ENCODE data around the gene CLDN18. TPM values are rescaled to one million over a fixed set of nuclear protein-coding genes. Genes with fewer than 3 reads are reported as not detected.

CLDN18 gene
- total RNA-seq, 1 experiment from 2014 or later: 0.13 TPM

DNA sequence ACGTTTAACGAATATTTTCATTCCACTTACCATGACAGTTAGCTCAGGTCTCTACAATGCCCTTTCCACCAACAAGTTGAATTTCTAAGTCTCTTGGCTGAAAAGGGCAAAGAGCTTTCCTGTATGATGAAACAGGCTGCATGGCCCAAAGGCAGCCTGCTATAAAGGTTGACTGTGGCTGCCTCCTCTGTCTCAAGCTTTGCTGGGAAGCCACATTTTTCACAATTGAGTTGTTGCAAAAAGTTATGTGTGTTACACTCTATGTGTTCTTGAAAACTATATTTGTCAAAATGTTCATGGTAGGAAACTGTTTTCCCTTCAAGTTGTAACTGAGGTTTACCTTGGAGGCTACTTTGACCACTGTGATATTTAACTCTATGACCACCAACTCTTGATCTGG is 56.0 kb downstream of the CLDN18 start:
- Mint-ChIP-seq H3K27me3 (ENCODE audit: low read depth) (no peaks in the 10 kb centered on the region), H3K4me1 (peaks cover 10% of the 10 kb centered on the region), H3K9me3 (no peaks in the 10 kb centered on the region), H3K36me3 (peaks cover 13% of the 10 kb centered on the region), H3K27ac (no peak overlapping the region), H3K4me3 (no peak overlapping the region)
- POLR2A ChIA-PET: no interaction called here
- CTCF ChIA-PET: interaction anchor here (1.1 to 2.4 kb wide), 2 partner anchors 50 to 53 kb away, joined by 4 to 11 read pairs; partner anchors contain the start of gene DZIP1L
- ATAC-seq (no peak), DNase-seq (ENCODE audit: low spot score) (no peak)
- TF ChIP-seq NR2C2 (CRISPR knock-in tag; IDR thresholded peaks at IDR 0.05) (no peak), SP1 (CRISPR knock-in tag; conservative IDR thresholded peaks at IDR 0.05) (no peak), ZNF138 (CRISPR knock-in tag; conservative IDR thresholded peaks at IDR 0.05) (no peak), FOXJ3 (CRISPR knock-in tag; IDR thresholded peaks at IDR 0.05; ENCODE audit: borderline replicate concordance) (no peak)

DNA sequence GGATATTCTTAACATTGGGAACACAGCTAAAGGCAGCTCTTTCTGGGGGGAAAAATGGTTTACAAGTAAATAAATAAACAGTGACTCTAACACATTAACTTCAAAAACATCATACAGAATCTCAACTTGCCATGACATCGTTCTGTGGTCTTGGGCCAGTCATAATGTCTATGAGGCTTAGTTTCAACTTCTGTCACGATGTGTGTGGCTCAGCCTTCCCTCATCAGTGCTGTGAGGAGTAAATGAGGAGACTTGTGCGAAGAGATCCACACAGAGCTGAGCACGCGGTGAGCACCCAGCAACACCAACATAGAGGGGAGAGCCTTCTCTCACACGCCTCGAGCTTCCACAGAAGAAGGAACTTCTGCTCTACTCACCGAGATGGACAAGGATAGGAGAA is 56.4 kb downstream of the CLDN18 start:
- H3K36me3 Mint-ChIP-seq: peaks cover 10% of the 10 kb centered on the region
- H3K27ac Mint-ChIP-seq: no peak overlapping the region
- ChIA-PET POLR2A (no interaction called here), CTCF (interaction anchor here (1.1 to 2.4 kb wide), 2 partner anchors 49 to 53 kb away, joined by 4 to 11 read pairs; partner anchors contain the start of gene DZIP1L)
- TF ChIP-seq, protein P1, sequence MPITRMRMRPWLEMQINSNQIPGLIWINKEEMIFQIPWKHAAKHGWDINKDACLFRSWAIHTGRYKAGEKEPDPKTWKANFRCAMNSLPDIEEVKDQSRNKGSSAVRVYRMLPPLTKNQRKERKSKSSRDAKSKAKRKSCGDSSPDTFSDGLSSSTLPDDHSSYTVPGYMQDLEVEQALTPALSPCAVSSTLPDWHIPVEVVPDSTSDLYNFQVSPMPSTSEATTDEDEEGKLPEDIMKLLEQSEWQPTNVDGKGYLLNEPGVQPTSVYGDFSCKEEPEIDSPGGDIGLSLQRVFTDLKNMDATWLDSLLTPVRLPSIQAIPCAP (CRISPR knock-in tag; IDR thresholded peaks at IDR 0.05): no peak
- TF ChIP-seq NR3C1 (CRISPR knock-in tag; conservative IDR thresholded peaks at IDR 0.05; ENCODE audit: low read depth) (no peak), E2F1 (CRISPR knock-in tag; IDR thresholded peaks at IDR 0.05) (no peak), ELF4 (CRISPR knock-in tag; IDR thresholded peaks at IDR 0.05; ENCODE audit: low read depth) (no peak), CBFB (CRISPR knock-in tag; IDR thresholded peaks at IDR 0.05; ENCODE audit: low read depth) (no peak), GABPB1 (CRISPR knock-in tag; IDR thresholded peaks at IDR 0.05) (no peak), CREM (CRISPR knock-in tag; IDR thresholded peaks at IDR 0.05) (no peak), MYBL2 (CRISPR knock-in tag; IDR thresholded peaks at IDR 0.05) (no peak), ARID4B (CRISPR knock-in tag; IDR thresholded peaks at IDR 0.05; ENCODE audit: borderline replicate concordance) (no peak), TP53 (CRISPR knock-in tag; IDR thresholded peaks at IDR 0.05) (no peak), OVOL2 (CRISPR knock-in tag; IDR thresholded peaks at IDR 0.05; ENCODE audit: borderline replicate concordance) (no peak)
- DNase-seq (ENCODE audit: low spot score) (no peak), ATAC-seq (no peak)
- peaks cover 9% of the 10 kb centered on the region for H3K4me1 Mint-ChIP-seq
- H3K27me3 Mint-ChIP-seq (ENCODE audit: low read depth): no peaks in the 10 kb centered on the region
- no peaks in the 10 kb centered on the region for H3K9me3 Mint-ChIP-seq
- no peak overlapping the region for H3K4me3 Mint-ChIP-seq

DNA sequence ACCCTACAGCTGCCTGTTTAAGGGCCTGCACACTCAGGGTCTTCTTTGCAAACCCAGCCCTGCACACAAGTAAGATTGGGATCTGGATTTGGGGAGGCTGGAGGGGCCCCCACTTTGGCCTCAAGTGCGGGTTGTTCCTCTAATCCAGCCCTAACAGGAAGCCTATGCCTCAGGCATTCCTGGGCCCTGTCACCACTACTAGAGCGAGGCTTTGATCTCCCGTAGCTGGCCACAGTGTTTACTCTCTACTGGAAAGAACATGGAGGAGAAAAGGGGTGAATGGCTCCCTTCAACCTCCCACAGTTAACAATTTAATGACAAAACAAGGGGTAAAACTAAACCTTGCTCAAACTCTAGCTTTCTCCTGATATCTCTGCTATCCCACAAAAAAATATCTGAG is 57.0 kb downstream of the CLDN18 start:
- H3K9me3 Mint-ChIP-seq: no peaks in the 10 kb centered on the region
- no peaks in the 10 kb centered on the region for H3K27me3 Mint-ChIP-seq (ENCODE audit: low read depth)
- ChIA-PET CTCF (interaction anchor here (1.1 to 2.4 kb wide), 2 partner anchors 49 to 52 kb away, joined by 4 to 11 read pairs; partner anchors contain the start of gene DZIP1L), POLR2A (no interaction called here)
- peaks cover 6% of the 10 kb centered on the region for H3K36me3 Mint-ChIP-seq
- H3K4me3 Mint-ChIP-seq: no peak overlapping the region
- H3K4me1 Mint-ChIP-seq: peaks cover 7% of the 10 kb centered on the region; the same call in 1 of the 2 replicates
- DNase-seq (ENCODE audit: low spot score): no peak
- no peak overlapping the region for H3K27ac Mint-ChIP-seq
- ATAC-seq: no peak
- TF ChIP-seq, protein P2, sequence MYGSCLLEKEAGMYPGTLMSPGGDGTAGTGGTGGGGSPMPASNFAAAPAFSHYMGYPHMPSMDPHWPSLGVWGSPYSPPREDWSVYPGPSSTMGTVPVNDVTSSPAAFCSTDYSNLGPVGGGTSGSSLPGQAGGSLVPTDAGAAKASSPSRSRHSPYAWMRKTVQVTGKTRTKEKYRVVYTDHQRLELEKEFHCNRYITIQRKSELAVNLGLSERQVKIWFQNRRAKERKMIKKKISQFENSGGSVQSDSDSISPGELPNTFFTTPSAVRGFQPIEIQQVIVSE (CRISPR knock-in tag; IDR thresholded peaks at IDR 0.05; ENCODE audit: borderline replicate concordance): no peak
- no peak for TF ChIP-seq FOXP1 (CRISPR knock-in tag; IDR thresholded peaks at IDR 0.05; ENCODE audit: borderline replicate concordance)
- TF ChIP-seq SMAD3 (CRISPR knock-in tag; IDR thresholded peaks at IDR 0.05; ENCODE audit: borderline replicate concordance): no peak
- TF ChIP-seq, protein P3, sequence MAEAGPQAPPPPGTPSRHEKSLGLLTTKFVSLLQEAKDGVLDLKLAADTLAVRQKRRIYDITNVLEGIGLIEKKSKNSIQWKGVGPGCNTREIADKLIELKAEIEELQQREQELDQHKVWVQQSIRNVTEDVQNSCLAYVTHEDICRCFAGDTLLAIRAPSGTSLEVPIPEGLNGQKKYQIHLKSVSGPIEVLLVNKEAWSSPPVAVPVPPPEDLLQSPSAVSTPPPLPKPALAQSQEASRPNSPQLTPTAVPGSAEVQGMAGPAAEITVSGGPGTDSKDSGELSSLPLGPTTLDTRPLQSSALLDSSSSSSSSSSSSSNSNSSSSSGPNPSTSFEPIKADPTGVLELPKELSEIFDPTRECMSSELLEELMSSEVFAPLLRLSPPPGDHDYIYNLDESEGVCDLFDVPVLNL (CRISPR knock-in tag; IDR thresholded peaks at IDR 0.05; ENCODE audit: borderline replicate concordance, low read depth): no peak
- TF ChIP-seq JAZF1 (CRISPR knock-in tag; IDR thresholded peaks at IDR 0.05): no peak
- TF ChIP-seq, protein P4, sequence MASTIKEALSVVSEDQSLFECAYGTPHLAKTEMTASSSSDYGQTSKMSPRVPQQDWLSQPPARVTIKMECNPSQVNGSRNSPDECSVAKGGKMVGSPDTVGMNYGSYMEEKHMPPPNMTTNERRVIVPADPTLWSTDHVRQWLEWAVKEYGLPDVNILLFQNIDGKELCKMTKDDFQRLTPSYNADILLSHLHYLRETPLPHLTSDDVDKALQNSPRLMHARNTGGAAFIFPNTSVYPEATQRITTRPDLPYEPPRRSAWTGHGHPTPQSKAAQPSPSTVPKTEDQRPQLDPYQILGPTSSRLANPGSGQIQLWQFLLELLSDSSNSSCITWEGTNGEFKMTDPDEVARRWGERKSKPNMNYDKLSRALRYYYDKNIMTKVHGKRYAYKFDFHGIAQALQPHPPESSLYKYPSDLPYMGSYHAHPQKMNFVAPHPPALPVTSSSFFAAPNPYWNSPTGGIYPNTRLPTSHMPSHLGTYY (CRISPR knock-in tag; IDR thresholded peaks at IDR 0.05): no peak
- no peak for TF ChIP-seq NR2C2 (CRISPR knock-in tag; IDR thresholded peaks at IDR 0.05)
